Endothelial cell of umbilical vein (primary cell): ENCODE results near the gene CAMK2D. TPM values are rescaled to one million over a fixed set of nuclear protein-coding genes. Genes with fewer than 3 reads are reported as not detected.

Experiments
- Bru-seq: library from RNA; stranded (reverse); fragments of 400-500 nt; gene quantifications from one replicate; lab custom pipeline; 2021; lab: Mats Ljungman, UMichigan
- BruChase-seq, 2 experiments: library from RNA; stranded (reverse); fragments of 400-500 nt; gene quantifications; one replicate each; lab custom pipeline; 2021; lab: Mats Ljungman, UMichigan
- BruUV-seq: library from RNA; stranded (reverse); fragments of 400-500 nt; replicated peaks from 2 replicates; lab custom pipeline; 2021; lab: Mats Ljungman, UMichigan
- CTCF ChIA-PET: fragments of 300-600, 350-600 bp; sonication (Branson Sonifier 250); formaldehyde crosslinking; loops from one replicate; lab custom pipeline; 2021; ENCODE audit warnings: antibody characterized with exemption, inconsistent platforms; lab: Charles Lee
- POLR2A ChIA-PET: fragments of 300-600, 350-600 bp; sonication (Branson Sonifier 250); formaldehyde crosslinking; loops from one replicate; lab custom pipeline; 2021; ENCODE audit warnings: antibody characterized with exemption, inconsistent platforms; lab: Charles Lee
- DNase-seq: peaks from one replicate; pipeline ENCODE4 v3.0.0-alpha.2; 2011; ENCODE audit warnings: low read depth, low spot score
- FAIRE-seq: peaks from 2 replicates; lab custom pipeline; 2011; peaks lifted over from hg19 to GRCh38; lab: Jason Lieb, UNC
- H2AFZ ChIP-seq: 2 replicates; pipeline ENCODE4 v1.6.0; 2012; ENCODE audit warnings: low read depth, low read length, control low read depth, inconsistent platforms
- H3K27ac ChIP-seq: 2 replicates; pipeline ENCODE4 v1.5.1; 2011; ENCODE audit warnings: low read depth, mild to moderate bottlenecking, control low read depth, low read length, moderate library complexity; ENCODE audit not compliant: insufficient read depth
- H3K27me3 ChIP-seq, 2 experiments: 2 replicates each; pipeline versions ENCODE4 v1.6.0 to v1.6.1; 2011; ENCODE audit warnings: low read length in 2 of 2, mixed read lengths in 1 of 2; ENCODE audit not compliant: control insufficient read depth in 2 of 2, insufficient read depth in 2 of 2
- H3K36me3 ChIP-seq, 2 experiments: 2 replicates in 1 of 2; 3 replicates in 1 of 2; pipeline ENCODE4 v1.5.1; 2011; ENCODE audit warnings: low read length in 2 of 2, mild to moderate bottlenecking in 1 of 2, moderate library complexity in 1 of 2; ENCODE audit not compliant: control insufficient read depth in 2 of 2, insufficient read depth in 2 of 2; ENCODE audit errors: extremely low read depth in 1 of 2
- H3K4me1 ChIP-seq: 3 replicates; pipeline ENCODE4 v1.5.1; 2011; ENCODE audit warnings: mild to moderate bottlenecking, low read length; ENCODE audit not compliant: control insufficient read depth, insufficient read depth; ENCODE audit errors: extremely low read depth
- H3K4me2 ChIP-seq: 2 replicates; pipeline ENCODE4 v1.6.1; 2011; ENCODE audit warnings: low read length, control low read depth, mixed read lengths; ENCODE audit not compliant: insufficient read depth
- H3K4me3 ChIP-seq, 3 experiments: fragments of 200-600 bp in 1 of 3; sonication (generic), shearing (Covaris generic) in 1 of 3; replicated peaks in 1 of 3; 2 replicates each; pipeline ENCODE4 v1.5.1; 2011 to 2016; ENCODE audit warnings: control low read depth in 3 of 3, low read length in 3 of 3, mild to moderate bottlenecking in 2 of 3, inconsistent platforms in 1 of 3, low read depth in 1 of 3, moderate library complexity in 1 of 3; ENCODE audit not compliant: insufficient read depth in 1 of 3
- H3K79me2 ChIP-seq: 2 replicates; pipeline ENCODE4 v1.6.0; 2012; ENCODE audit warnings: low read length, inconsistent platforms; ENCODE audit not compliant: control insufficient read depth, insufficient read depth
- H3K9ac ChIP-seq: replicated peaks from 2 replicates; pipeline ENCODE3; 2011; ENCODE audit warnings: low read length, control low read depth; ENCODE audit not compliant: insufficient read depth; ENCODE audit errors: extremely low read depth
- H3K9me1 ChIP-seq: replicated peaks from 3 replicates; pipeline ENCODE4 v1.6.0; 2011; ENCODE audit warnings: mild to moderate bottlenecking, low read length; ENCODE audit not compliant: control insufficient read depth, insufficient read depth; ENCODE audit errors: extremely low read depth
- H3K9me3 ChIP-seq: replicated peaks from 2 replicates; pipeline ENCODE4 v1.5.1; 2012; ENCODE audit warnings: low read length, inconsistent platforms; ENCODE audit not compliant: control insufficient read depth, insufficient read depth
- H4K20me1 ChIP-seq: replicated peaks from 2 replicates; pipeline ENCODE3; 2011; ENCODE audit warnings: mild to moderate bottlenecking, low read length; ENCODE audit not compliant: control insufficient read depth, insufficient read depth; ENCODE audit errors: extremely low read depth
- FOS ChIP-seq: IDR thresholded peaks from 2 replicates; pipeline ENCODE4 v1.6.1; 2011; ENCODE audit warnings: mild to moderate bottlenecking, low read length, moderate library complexity, borderline replicate concordance; ENCODE audit not compliant: insufficient read depth
- POLR2A ChIP-seq: IDR thresholded peaks from 2 replicates; pipeline ENCODE4 v1.6.1; 2012; ENCODE audit warnings: low read depth, mild to moderate bottlenecking, control low read depth, low read length
- dilution Hi-C: fragments of 300-500 bp; cut with MboI; formaldehyde crosslinking; loops from one replicate; pipeline ENCODE4 v1.15.0; 2019; ENCODE audit warnings: low sequenced_read_pairs; ENCODE audit not compliant: extremely low pct_ligation_motif_present
- intact Hi-C: fragments of 100-400 bp; cut with micrococcal nuclease; formaldehyde crosslinking; loops from one replicate; pipeline ENCODE4 v1.10.0; 2022
- long read RNA-seq: library from polyadenylated mRNA; stranded (forward); transcript quantifications from one replicate; pipeline ENCODE4 v2.0.0, GENCODE V29; 2021
- polyA minus RNA-seq, 3 experiments: library from RNA; depleted of rRNA, polyadenylated mRNA; stranded (reverse); fragments of >200 nt; gene quantifications; 1 replicate in 1 of 3; 2 replicates in 2 of 3; pipeline ENCODE4 v1.2.3, GENCODE V29; 2011
- polyA plus RNA-seq, 4 experiments: library from polyadenylated mRNA; depleted of rRNA in 3 of 4; stranded (reverse) in 3 of 4; unstranded in 1 of 4; fragments of >200 nt; gene quantifications; 2 replicates each; pipeline versions ENCODE4 v1.2.1 to v1.2.3, GENCODE V29; 2011 to 2012; ENCODE audit warnings: missing spikeins in 1 of 4
- total RNA-seq: library from RNA; stranded (reverse); gene quantifications from 2 replicates; pipeline ENCODE4 v1.2.3, GENCODE V29; 2021
- TF ChIP-seq, protein P1 (sequence below), 2 donors: IDR thresholded peaks; 1 replicate in 1 of 2; 2 replicates in 1 of 2; pipeline ENCODE4 v1.5.1; 2011; ENCODE audit warnings: low read length in 2 of 2, mild to moderate bottlenecking in 2 of 2, moderate library complexity in 2 of 2, control low read depth in 1 of 2, inconsistent platforms in 1 of 2, low read depth in 1 of 2; ENCODE audit not compliant: insufficient read depth in 1 of 2; ENCODE audit errors: extremely low read depth in 1 of 2

The CAMK2D gene
- total RNA-seq (23.0 and 30.7 TPM in 2 replicates), polyA plus RNA-seq (9.3 and 10.4 TPM in 2 replicates), polyA minus RNA-seq (35.6 and 36.0 TPM in 2 replicates), Bru-seq, nascent RNA (percentile 85 among the genes with signal in this experiment), BruChase-seq, experiment 1, labeled RNA remaining after a 6-hour chase (percentile 59 among the genes with signal in this experiment), BruChase-seq, experiment 2, labeled RNA remaining after a 2-hour chase (percentile 60 among the genes with signal in this experiment)
- 8.1 and 9.7 TPM in 2 replicates for polyA plus RNA-seq (2011; cell fraction: cytosol; rRNA removed)
- polyA plus RNA-seq (2011; cell fraction: nucleus; rRNA removed), result 15.9 and 17.2 TPM in 2 replicates
- polyA plus RNA-seq (2012), result 23.4 and 31.3 TPM in 2 replicates
- polyA minus RNA-seq (2011; cell fraction: cytosol; rRNA and poly(A)+ RNA removed), result 2.0 TPM
- polyA minus RNA-seq (2011; cell fraction: nucleus; rRNA and poly(A)+ RNA removed), result 65.3 and 124 TPM in 2 replicates
- long read RNA-seq, full-length matches to known transcripts, result 20 of 48 reads
- long read RNA-seq, partial matches to known transcripts, result 10 of 48 reads
- long read RNA-seq, other reads (novel, unspliced or antisense), result 18 of 48 reads

DNA sequence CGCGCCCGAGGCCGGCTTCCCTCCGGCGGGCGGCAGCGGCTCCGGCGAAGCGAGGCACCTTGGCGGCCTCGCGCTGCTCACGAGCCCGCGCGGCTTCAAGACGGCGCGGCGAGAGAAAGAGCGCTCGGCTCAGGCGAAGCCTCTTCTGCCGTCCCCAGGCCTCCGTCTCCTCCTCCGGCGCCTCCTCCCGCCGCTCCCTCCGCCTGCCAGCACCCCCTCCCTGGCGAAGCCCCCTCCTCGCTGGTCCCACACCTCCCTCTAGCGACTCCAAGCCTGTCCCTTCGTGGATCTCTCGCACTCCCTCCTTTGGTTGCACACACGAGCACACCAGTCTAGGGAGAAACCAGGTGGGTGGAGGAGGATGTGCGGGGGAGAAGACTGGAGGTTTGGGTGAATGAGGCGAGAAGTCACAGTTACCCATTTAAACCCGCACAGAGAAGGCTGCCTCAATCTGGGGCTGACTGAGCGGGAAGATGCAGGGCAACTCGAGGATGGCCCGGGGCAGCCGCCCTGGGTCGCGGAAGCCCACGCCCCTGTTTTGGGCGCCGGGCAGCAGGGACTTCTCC lies at the start of gene CAMK2D:
CAMK2D (minus strand) TSS at position 119 of the 566 bp plus-strand sequence. CDS start 670 bp downstream, outside the sequence.
- Histone ChIP-seq H3K9ac (peak within 1 kb of the TSS; percentile 83), H3K36me3 (peaks cover 0 to 3% of the 10 kb centered on the region in 2 experiments), H3K4me1 (peaks cover 21% of the 10 kb centered on the region), H3K27ac (peak within 1 kb of the TSS; percentile 84), H3K9me1 (no peaks in the 10 kb centered on the region), H2AFZ (peak within 1 kb of the TSS; percentile 96), H3K4me3 (peak within 1 kb of the TSS; percentile 93 to 98 (median 97)), H4K20me1 (no peaks in the 10 kb centered on the region), H3K79me2 (peaks cover 13% of the 10 kb centered on the region), H3K9me3 (no peaks in the 10 kb centered on the region), H3K4me2 (peak within 1 kb of the TSS; percentile 99), H3K27me3 (no peaks in the 10 kb centered on the region)
- CTCF ChIA-PET, result interaction anchor here (1.0 to 3.5 kb wide), 3 partner anchors 131 to 367 kb away, joined by 3 to 32 read pairs (median 5); no protein-coding TSS in a partner anchor
- intact Hi-C loops (loop anchor here (1.0 to 5.0 kb wide), 15 partner anchors 121 to 621 kb away; no protein-coding TSS in a partner anchor), dilution Hi-C loops (no loop called here)
- BruUV-seq, result no TSS peak
- peak; percentile 33 for FAIRE-seq
- TF ChIP-seq, protein P1, sequence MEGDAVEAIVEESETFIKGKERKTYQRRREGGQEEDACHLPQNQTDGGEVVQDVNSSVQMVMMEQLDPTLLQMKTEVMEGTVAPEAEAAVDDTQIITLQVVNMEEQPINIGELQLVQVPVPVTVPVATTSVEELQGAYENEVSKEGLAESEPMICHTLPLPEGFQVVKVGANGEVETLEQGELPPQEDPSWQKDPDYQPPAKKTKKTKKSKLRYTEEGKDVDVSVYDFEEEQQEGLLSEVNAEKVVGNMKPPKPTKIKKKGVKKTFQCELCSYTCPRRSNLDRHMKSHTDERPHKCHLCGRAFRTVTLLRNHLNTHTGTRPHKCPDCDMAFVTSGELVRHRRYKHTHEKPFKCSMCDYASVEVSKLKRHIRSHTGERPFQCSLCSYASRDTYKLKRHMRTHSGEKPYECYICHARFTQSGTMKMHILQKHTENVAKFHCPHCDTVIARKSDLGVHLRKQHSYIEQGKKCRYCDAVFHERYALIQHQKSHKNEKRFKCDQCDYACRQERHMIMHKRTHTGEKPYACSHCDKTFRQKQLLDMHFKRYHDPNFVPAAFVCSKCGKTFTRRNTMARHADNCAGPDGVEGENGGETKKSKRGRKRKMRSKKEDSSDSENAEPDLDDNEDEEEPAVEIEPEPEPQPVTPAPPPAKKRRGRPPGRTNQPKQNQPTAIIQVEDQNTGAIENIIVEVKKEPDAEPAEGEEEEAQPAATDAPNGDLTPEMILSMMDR (IDR thresholded peaks at IDR 0.05; ENCODE audit: extremely low read depth in 1 of 2, insufficient read depth in 1 of 2, low read depth in 1 of 2, low read length in 2 of 2), result peak; percentile 35 to 72
- TF ChIP-seq POLR2A, result peak; percentile 51
- TF ChIP-seq FOS, result no peak
- POLR2A ChIA-PET, result interaction anchor here (1.0 kb wide), 1 partner anchor 293 kb away, joined by 3 read pairs; no protein-coding TSS in a partner anchor
- DNase-seq, result peak; percentile 91
